Neutrophil (primary cell): ENCODE results near the gene CREBL2.

Experiments
- H3K27ac ChIP-seq: fragments of 200-600 bp; sonication (generic); 2 replicates; pipeline ENCODE4 v1.5.1; 2016; ENCODE audit warnings: mild to moderate bottlenecking, moderate library complexity
- H3K27me3 ChIP-seq: fragments of 200-600 bp; sonication (generic); 2 replicates; pipeline ENCODE4 v1.6.0; 2016; ENCODE audit warnings: mild to moderate bottlenecking
- H3K36me3 ChIP-seq: fragments of 200-600 bp; sonication (generic); 2 replicates; pipeline ENCODE4 v1.5.1; 2017
- H3K4me1 ChIP-seq, 2 experiments: fragments of 200-600 bp in 1 of 2; sonication (generic) in 1 of 2; 1 replicate in 1 of 2; 2 replicates in 1 of 2; pipeline versions ENCODE4 v1.5.1 to v1.6.1; 2013 to 2016; ENCODE audit warnings: low read depth in 1 of 2, low read length in 1 of 2, mild to moderate bottlenecking in 1 of 2, moderate library complexity in 1 of 2; ENCODE audit not compliant: control insufficient read depth in 1 of 2, insufficient read depth in 1 of 2
- H3K4me3 ChIP-seq, 2 experiments: fragments of 200-600 bp in 1 of 2; sonication (generic) in 1 of 2; 1 replicate in 1 of 2; 2 replicates in 1 of 2; pipeline ENCODE4 v1.5.1; 2013 to 2016; ENCODE audit warnings: low read depth in 1 of 2, low read length in 1 of 2, mild to moderate bottlenecking in 1 of 2, moderate library complexity in 1 of 2
- H3K9me3 ChIP-seq: fragments of 200-600 bp; sonication (generic); 2 replicates; pipeline ENCODE4 v1.5.1; 2016
- TF ChIP-seq, protein P1 (sequence below): fragments of 200-600 bp; sonication (generic); IDR thresholded peaks from 2 replicates; pipeline ENCODE4 v1.5.1; 2016; ENCODE audit warnings: antibody characterized with exemption

Gene CREBL2

DNA sequence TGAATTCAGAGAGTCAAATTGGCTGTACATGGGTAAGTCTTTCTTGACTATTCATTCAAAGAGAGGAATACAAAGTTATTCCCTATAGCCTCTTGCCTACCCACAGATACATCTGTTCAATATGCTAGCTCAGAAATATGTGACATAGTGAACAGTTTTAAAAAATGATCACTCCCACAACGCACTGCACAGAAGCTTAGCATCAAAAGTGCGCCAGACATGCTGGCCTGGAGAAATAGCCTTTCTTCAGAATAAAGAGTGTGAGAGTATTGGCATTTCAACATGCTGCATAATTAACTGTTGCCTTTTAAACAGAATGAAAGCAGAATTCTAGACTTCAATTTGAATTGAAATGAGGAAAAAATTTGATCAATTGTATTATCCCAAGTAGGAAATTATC lies 57.3 kb downstream of the CREBL2 start:
- no peaks in the 10 kb centered on the region for H3K36me3 ChIP-seq
- no peak overlapping the region for H3K27ac ChIP-seq
- no peaks in the 10 kb centered on the region for H3K27me3 ChIP-seq
- no peak overlapping the region for H3K4me3 ChIP-seq
- no peaks in the 10 kb centered on the region for H3K9me3 ChIP-seq
- TF ChIP-seq, protein P1, sequence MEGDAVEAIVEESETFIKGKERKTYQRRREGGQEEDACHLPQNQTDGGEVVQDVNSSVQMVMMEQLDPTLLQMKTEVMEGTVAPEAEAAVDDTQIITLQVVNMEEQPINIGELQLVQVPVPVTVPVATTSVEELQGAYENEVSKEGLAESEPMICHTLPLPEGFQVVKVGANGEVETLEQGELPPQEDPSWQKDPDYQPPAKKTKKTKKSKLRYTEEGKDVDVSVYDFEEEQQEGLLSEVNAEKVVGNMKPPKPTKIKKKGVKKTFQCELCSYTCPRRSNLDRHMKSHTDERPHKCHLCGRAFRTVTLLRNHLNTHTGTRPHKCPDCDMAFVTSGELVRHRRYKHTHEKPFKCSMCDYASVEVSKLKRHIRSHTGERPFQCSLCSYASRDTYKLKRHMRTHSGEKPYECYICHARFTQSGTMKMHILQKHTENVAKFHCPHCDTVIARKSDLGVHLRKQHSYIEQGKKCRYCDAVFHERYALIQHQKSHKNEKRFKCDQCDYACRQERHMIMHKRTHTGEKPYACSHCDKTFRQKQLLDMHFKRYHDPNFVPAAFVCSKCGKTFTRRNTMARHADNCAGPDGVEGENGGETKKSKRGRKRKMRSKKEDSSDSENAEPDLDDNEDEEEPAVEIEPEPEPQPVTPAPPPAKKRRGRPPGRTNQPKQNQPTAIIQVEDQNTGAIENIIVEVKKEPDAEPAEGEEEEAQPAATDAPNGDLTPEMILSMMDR: no peak
- H3K4me1 ChIP-seq: no peaks in the 10 kb centered on the region

DNA sequence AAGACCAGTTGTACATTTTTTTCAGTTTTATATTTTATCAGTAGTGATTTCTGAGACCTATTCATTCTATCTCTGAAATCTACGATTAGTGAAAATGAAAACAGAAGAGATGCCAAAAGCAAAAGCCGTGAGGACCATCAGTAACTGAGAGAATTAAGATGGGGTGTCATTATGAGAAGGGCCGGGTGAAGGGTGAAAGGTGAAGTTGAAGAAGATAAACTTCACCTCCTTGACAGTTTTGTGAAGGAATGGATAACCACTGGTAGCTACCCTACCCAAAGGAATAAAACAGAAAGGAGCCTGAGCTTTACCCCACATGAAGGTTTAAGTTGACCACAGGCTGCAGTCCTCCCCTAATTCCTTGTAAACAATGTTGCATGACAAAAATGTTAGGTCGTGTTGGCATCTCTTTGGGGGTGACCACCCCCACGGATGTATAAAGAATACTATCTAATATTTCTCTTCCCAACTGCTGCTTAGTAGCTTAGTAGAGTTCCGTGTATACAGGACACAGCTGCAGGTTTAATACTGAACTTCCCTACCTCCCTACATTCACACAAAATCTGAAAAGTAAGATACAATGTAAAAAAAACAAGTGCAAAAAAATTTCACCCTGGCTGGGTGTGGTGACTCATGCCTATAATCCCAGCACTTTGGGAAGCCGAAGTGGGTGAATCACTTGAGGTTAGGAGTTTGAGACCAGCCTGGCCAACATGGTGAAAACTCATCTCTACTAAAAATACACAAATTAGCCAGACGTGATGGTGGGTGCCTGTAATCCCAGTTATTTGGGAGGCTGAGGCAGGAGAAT lies 60.4 kb downstream of the CREBL2 start:
- H3K4me1 ChIP-seq: no peaks in the 10 kb centered on the region

DNA sequence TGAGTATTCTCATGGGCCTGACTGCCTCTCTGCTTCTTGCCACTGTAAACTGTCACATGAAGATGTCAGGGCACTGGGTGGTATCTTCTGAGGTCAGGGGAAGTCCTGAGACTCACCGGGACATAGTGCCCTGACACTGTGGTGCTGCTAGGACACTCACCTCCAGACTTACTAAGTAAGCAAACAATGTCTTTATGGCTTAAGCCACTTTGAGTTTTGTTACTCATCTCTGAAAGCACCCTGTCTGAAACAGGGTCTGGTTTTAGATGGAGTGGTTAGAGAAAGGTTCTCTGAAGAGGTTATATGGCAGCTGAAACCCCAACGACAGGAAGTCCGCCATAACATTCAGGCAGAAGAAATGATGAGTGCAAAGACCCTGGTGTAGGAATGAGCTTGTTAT lies 61.6 kb downstream of the CREBL2 start:
- H3K4me1 ChIP-seq: no peaks in the 10 kb centered on the region
- no peaks in the 10 kb centered on the region for H3K36me3 ChIP-seq
- no peak overlapping the region for H3K27ac ChIP-seq
- H3K27me3 ChIP-seq: no peaks in the 10 kb centered on the region
- no peaks in the 10 kb centered on the region for H3K9me3 ChIP-seq
- TF ChIP-seq, protein P1: no peak
- H3K4me3 ChIP-seq: no peak overlapping the region

More for the DNA sequence above, 60.4 kb downstream of the CREBL2 start:
- no peaks in the 10 kb centered on the region for H3K36me3 ChIP-seq
- H3K27me3 ChIP-seq: no peaks in the 10 kb centered on the region
- H3K9me3 ChIP-seq: no peaks in the 10 kb centered on the region
- H3K27ac ChIP-seq: no peak overlapping the region
- TF ChIP-seq, protein P1: no peak
- no peak overlapping the region for H3K4me3 ChIP-seq

DNA sequence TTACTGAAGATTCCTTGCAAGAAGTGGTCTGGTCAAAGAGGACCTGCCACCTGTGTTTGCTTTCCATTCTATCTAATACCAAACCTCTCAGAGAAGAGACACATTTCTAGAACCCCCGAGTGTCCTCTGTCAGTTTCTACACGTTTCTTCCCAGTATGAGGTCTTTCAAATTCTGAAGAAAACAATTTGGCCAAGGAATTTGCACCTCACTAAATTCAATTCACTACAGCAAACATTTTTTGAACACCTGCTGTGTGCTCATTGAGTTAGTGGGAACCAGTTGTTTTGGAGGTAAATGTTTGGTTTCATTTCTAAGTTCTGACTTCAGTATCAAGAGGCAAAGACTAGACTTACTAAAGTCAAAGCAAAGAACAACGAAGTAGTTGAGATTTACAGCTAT lies 64.9 kb downstream of the CREBL2 start:
- TF ChIP-seq, protein P1: no peak
- no peaks in the 10 kb centered on the region for H3K4me1 ChIP-seq
- H3K27me3 ChIP-seq: no peaks in the 10 kb centered on the region
- no peak overlapping the region for H3K27ac ChIP-seq
- no peak overlapping the region for H3K4me3 ChIP-seq
- H3K9me3 ChIP-seq: no peaks in the 10 kb centered on the region
- H3K36me3 ChIP-seq: no peaks in the 10 kb centered on the region

DNA sequence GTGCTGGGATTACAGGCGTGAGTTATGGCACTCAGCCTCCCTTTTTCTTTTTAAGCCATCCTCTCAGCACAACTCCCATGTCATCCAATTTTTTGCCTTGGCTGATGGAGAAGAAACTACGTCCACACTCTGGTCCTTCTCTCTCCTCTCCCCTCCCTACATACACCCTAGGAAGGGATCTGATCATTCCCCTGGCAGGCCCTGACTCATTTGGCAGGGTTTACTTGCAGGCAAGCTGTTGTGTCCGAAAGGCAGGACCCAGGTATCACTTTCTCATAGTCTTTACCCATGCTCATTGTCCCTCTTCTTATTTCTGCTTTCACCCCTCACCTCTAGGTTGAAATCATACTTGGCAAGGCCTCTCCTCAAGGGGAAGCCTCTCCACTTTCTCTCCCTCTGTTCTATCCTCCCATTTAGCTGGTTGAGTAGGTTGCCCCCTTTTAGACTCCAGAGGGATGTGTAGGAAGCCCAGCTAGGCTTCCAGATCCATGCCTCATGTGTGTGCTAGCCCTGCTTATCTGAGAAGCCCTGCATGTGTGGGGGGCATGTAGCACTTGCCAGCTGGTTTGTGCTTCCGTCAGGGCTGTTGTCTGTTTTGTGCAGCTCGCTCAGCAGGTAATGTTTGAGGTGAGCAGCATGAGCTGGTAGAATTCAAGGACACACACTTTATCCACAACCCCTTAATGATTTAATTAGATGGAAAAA lies 69.5 kb downstream of the CREBL2 start:
- Histone ChIP-seq H3K4me3 (no peak overlapping the region), H3K9me3 (no peaks in the 10 kb centered on the region), H3K36me3 (no peaks in the 10 kb centered on the region), H3K27me3 (no peaks in the 10 kb centered on the region), H3K4me1 (no peaks in the 10 kb centered on the region), H3K27ac (no peak overlapping the region)
- TF ChIP-seq, protein P1: no peak
